Thyroid gland (tissue), 4 donors: ENCODE data around the gene SERPINB6.
"Not testable (repeated sequence)": the region's sequence is repeated elsewhere in the genome, so short reads cannot be mapped to it uniquely, and the experiment has no call there.

Experiments used
- POLR2A ChIP-seq, 2 donors: fragments of 450-650 bp; IDR thresholded peaks; one replicate each; pipeline ENCODE4 v1.6.1; 2017; ENCODE audit warnings: antibody characterized with exemption in 2 of 2, mild to moderate bottlenecking in 2 of 2, moderate library complexity in 1 of 2
- TF ChIP-seq, protein P1 (sequence below), 6 experiments: fragments of 200-600 bp in 3 of 6; fragments of 450-650 bp in 3 of 6; sonication (generic) in 3 of 6; IDR thresholded peaks; one replicate each; pipeline ENCODE4 v1.5.1; 2016 to 2019; ENCODE audit warnings: antibody characterized with exemption in 6 of 6, mild to moderate bottlenecking in 2 of 6, inconsistent platforms in 1 of 6, moderate library complexity in 1 of 6

DNA sequence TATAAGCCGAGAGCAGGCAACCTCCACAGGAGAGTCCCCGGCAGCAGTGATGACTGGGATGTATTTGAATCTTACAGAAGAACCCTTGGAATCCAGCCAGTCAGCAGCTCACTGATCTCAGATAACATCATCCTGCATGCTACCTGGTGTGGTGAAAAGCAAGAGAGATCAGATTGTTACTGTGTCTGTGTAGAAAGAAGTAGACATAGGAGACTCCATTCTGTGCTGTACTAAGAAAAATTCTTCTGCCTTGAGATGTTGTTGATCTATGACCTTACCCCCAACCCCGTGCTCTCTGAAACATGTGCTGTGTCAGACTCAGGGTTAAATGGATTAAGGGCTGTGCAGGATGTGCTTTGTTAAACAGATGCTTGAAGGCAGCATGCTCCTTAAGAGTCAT lies 62.9 kb downstream of the SERPINB6 start:
- TF ChIP-seq, protein P1, sequence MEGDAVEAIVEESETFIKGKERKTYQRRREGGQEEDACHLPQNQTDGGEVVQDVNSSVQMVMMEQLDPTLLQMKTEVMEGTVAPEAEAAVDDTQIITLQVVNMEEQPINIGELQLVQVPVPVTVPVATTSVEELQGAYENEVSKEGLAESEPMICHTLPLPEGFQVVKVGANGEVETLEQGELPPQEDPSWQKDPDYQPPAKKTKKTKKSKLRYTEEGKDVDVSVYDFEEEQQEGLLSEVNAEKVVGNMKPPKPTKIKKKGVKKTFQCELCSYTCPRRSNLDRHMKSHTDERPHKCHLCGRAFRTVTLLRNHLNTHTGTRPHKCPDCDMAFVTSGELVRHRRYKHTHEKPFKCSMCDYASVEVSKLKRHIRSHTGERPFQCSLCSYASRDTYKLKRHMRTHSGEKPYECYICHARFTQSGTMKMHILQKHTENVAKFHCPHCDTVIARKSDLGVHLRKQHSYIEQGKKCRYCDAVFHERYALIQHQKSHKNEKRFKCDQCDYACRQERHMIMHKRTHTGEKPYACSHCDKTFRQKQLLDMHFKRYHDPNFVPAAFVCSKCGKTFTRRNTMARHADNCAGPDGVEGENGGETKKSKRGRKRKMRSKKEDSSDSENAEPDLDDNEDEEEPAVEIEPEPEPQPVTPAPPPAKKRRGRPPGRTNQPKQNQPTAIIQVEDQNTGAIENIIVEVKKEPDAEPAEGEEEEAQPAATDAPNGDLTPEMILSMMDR (IDR thresholded peaks at IDR 0.05) = not testable (repeated sequence)
- TF ChIP-seq POLR2A (IDR thresholded peaks at IDR 0.05) = not testable (repeated sequence)
